ENCODE results near the gene FCHSD2.

DNA sequence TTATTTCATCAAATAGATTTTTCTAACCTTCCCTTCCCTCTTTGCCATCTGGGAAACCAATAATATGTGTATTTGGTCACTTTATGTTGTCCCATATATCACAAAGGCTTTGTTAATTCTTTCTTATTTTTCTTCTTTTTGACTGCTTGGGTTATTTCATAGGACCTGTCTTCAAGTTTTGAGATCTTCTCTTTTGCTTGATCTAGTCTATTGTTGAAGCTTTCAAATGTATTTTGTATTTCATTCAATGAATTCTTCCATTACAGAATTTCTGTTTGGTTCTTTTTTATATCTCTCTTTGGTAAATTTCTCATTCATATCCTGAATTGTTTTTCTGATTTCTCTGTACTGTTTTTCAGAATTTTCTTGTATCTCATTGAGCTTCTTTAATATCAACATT is 132.1 kb downstream of the FCHSD2 start:
- TF ChIP-seq ZNF184 (tag by site-specific recombination; IDR thresholded peaks at IDR 0.05) (no peak), ZBTB1 (tag by site-specific recombination; IDR thresholded peaks at IDR 0.05) (no peak), ZBTB21 (tag by site-specific recombination; IDR thresholded peaks at IDR 0.05) (no peak), RBAK (tag by site-specific recombination; IDR thresholded peaks at IDR 0.05) (no peak), ZNF138 (tag by site-specific recombination; IDR thresholded peaks at IDR 0.05; ENCODE audit: borderline replicate concordance) (no peak), ZSCAN30 (tag by site-specific recombination; IDR thresholded peaks at IDR 0.05) (no peak)
- TF ChIP-seq, protein P1, sequence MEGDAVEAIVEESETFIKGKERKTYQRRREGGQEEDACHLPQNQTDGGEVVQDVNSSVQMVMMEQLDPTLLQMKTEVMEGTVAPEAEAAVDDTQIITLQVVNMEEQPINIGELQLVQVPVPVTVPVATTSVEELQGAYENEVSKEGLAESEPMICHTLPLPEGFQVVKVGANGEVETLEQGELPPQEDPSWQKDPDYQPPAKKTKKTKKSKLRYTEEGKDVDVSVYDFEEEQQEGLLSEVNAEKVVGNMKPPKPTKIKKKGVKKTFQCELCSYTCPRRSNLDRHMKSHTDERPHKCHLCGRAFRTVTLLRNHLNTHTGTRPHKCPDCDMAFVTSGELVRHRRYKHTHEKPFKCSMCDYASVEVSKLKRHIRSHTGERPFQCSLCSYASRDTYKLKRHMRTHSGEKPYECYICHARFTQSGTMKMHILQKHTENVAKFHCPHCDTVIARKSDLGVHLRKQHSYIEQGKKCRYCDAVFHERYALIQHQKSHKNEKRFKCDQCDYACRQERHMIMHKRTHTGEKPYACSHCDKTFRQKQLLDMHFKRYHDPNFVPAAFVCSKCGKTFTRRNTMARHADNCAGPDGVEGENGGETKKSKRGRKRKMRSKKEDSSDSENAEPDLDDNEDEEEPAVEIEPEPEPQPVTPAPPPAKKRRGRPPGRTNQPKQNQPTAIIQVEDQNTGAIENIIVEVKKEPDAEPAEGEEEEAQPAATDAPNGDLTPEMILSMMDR (tag by site-specific recombination; IDR thresholded peaks at IDR 0.05): no peak
- TF ChIP-seq, protein P2, sequence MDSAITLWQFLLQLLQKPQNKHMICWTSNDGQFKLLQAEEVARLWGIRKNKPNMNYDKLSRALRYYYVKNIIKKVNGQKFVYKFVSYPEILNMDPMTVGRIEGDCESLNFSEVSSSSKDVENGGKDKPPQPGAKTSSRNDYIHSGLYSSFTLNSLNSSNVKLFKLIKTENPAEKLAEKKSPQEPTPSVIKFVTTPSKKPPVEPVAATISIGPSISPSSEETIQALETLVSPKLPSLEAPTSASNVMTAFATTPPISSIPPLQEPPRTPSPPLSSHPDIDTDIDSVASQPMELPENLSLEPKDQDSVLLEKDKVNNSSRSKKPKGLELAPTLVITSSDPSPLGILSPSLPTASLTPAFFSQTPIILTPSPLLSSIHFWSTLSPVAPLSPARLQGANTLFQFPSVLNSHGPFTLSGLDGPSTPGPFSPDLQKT (IDR thresholded peaks at IDR 0.05; ENCODE audit: borderline replicate concordance, low read depth, low read length): no peak

Data from HEK293 (cell line).